Fibroblast of peridontal ligament (primary cell): Measurements from ENCODE around the gene NANS.
"Not testable (repeated sequence)": the region's sequence is repeated elsewhere in the genome, so short reads cannot be mapped to it uniquely, and the experiment has no call there.

Source experiments
- DNase-seq: peaks from one replicate; pipeline ENCODE4 v3.0.0-alpha.2; 2010; ENCODE audit errors: extremely low read depth

The NANS gene, protein sequence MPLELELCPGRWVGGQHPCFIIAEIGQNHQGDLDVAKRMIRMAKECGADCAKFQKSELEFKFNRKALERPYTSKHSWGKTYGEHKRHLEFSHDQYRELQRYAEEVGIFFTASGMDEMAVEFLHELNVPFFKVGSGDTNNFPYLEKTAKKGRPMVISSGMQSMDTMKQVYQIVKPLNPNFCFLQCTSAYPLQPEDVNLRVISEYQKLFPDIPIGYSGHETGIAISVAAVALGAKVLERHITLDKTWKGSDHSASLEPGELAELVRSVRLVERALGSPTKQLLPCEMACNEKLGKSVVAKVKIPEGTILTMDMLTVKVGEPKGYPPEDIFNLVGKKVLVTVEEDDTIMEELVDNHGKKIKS

GRCh38 chr9:98056269-98057137 is at the start of gene NANS:
NANS (plus strand) TSS chr9:98056732; CDS start chr9:98056809, 77 bp downstream.
- DNase-seq = peak; percentile 91

DNA sequence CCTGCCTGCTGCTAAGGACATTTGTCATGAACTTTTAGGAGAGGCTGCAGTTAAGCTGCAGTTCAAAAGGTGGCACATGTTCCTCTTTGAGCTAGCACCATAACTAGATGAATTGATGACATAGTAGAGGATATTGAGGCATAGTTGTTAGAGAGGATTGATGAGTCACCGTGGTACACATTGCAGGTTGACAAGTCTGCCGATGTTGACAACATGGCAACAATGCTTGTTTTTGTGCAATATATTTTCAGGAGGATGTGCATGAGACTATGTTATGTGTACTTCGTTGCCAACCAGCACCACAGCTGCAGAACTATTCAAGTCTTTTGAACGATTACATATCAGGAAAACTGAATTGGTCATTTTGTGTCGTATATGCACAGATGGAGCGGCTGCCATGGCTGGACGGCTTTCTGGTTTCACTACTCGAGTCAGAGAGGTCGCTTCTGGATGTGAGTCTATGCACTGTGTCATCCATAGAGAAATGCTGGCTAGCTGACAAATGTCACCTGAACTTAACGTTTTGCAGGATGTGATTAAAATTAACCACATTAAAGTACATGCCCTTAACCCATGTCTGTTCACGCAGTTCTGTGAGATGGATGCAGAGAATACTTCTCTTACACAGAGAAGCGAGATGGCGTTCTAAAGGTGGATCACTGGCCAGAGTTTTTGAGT is 49.1 kb upstream of the NANS start:
- no peak for DNase-seq

- DNase-seq = no peak
Measured at GRCh38 chr9:98008764-98009163, 47.8 kb upstream of the NANS start.

- no peak for DNase-seq
Measured at GRCh38 chr9:98009437-98009836, 47.1 kb upstream of the NANS start.

DNA sequence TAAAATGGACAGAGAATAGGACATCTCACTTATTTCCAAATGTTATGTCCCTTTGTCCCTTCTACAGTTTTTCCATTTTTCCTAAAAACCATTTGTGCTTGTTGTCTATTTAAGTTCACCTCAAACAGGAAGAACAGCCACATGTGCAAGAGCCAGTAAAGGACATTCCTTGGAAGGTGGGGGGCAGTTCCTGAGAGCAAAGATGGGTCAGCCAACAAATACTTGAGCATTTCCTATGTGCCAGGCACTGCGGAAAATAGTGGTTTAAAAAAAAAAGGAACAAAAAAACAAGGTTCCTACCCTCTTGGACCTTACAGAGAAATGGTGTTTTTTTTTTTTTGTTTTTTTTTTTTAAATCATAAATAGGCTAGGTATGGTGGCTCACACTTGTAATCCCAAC is 46.6 kb upstream of the NANS start:
- DNase-seq = no peak

DNA sequence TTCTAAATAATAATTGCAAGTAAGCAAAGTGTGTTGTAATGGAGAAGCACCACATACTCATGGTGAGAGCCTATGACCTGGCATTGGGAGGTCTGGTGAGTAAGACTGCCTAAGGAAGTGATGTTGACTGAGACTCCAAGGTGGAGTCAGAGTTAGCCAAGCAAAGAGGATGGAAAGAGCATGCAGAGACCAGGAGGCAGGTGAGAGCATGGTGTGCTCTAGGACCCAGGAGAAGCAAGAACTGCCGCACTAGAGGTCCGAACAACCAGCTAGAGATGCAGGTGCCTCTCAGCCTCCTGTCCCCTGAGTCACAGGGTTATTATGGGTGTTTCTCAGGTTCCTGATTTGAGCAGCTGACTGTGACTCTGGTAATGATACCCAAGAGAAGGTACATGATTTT is 46.1 kb upstream of the NANS start:
- no peak for DNase-seq

- DNase-seq = no peak
Measured at GRCh38 chr9:98011122-98011521, 45.4 kb upstream of the NANS start.

DNA sequence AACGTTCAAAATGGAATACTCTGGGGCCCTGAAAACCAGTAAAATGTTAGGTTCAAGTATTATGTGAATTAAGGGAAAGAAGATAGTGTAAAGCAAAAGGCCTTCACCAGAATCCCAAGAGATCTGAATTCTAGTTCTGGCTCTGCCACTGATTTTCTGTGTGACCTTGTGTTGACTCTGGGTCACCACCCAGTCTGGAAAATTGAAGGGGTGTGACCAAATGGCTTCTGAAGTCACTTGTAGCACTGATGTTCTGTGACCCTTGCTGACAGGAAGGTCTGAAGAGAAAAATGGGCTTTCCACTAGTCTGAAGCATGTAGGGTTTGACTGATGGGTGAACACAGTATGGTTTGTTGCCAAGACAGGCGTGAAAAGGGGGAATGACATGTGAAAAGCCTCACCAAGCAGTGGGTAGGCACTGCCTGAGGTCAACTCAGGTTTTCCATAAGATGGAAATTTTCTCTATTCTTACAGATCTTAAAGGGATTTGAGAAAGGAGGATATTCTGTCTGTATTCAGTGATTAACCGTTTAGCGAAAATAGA is 40.3 kb upstream of the NANS start:
- no peak for DNase-seq

DNA sequence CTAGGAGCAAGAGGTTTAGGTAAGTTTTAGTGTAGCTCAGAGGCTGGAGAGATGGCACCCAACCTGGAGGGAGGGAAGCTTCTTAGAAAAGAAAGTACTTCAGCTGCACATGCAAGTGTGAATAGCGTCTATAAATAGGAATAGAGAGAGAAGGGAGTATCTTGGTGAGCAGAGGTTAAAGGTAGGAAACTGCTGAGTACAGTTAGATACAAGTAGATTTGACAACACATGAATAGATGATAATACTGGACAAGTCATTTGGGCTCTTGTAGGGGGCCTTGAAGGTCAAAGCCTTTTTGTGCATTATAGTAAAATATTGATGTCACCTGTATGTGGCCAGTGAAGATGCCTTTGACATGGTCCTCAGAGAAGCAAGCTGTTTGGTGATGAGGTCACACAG is 39.2 kb upstream of the NANS start:
- no peak for DNase-seq

DNA sequence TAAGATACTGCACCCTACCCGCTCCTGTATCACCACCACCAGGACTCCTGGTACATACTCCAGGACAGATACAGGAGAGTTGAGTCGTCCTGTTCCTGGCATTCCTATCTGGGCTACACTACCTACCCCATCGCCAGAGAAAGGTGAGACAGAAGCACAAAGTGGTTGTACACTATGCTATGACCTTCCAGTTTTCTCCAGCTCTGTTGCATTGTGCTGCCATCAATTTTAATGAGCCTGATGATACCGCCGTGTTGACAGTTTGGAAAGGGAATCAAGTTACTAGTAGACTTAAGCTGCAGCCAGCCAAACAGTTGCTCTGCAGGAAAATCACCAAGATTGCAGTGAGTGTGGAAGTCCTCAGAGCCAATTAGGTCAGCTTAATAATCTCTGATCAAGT is 38.2 kb upstream of the NANS start:
- DNase-seq = no peak

DNA sequence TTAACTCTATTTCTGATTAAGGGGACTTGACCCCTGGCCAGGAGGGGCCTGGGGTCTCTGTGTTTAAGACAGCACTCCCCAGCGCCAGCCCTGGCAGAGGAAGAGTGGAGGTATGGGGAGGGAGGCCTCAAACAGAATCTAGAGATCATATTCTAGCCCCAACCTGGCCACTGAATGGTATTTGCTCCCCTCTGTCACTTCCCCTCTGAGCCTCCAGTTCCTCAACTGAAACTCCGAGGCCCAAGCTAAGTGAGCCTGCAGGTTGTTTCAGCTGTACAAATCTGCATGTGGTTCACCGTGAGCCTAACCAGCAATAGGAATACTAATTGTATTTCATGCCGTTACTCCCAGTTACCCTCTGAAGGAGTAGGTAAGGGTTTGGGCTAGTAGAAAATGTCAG is 37.4 kb upstream of the NANS start:
- DNase-seq = no peak

- DNase-seq = not testable (repeated sequence)
Measured at GRCh38 chr9:98019869-98020268, 36.7 kb upstream of the NANS start.

DNA sequence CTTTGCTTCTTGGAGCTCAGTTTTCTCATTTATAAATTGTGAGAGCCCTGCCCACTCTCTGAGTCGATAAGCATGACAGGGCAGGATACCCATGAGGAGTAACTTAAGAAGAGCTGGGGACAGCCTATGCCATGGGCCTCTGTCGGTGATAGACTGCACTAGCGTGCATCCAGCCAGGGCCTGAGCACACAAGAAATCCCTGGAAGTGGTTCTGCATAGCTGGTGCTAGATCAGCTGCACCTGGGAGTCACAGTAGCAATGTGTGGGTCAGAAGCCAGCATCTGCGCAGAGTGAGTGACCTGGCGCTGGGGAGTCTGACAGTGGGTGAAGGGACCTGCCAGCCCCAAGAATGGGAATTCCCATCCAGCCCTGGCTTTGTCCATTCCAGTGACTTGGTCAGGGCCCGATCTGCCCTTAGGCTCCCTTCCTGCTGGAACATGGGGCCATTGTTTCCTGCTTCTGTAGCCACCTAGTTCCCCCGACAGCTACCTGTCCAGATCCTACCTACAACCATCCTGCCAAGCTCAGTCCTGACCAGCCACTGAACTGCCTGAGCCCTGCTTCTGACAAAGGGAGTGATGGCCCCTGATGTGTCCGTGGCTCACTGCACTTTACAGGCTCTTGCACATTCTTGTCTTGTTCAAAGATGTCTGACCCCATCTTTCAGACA is 35.9 kb upstream of the NANS start:
- no peak for DNase-seq

DNA sequence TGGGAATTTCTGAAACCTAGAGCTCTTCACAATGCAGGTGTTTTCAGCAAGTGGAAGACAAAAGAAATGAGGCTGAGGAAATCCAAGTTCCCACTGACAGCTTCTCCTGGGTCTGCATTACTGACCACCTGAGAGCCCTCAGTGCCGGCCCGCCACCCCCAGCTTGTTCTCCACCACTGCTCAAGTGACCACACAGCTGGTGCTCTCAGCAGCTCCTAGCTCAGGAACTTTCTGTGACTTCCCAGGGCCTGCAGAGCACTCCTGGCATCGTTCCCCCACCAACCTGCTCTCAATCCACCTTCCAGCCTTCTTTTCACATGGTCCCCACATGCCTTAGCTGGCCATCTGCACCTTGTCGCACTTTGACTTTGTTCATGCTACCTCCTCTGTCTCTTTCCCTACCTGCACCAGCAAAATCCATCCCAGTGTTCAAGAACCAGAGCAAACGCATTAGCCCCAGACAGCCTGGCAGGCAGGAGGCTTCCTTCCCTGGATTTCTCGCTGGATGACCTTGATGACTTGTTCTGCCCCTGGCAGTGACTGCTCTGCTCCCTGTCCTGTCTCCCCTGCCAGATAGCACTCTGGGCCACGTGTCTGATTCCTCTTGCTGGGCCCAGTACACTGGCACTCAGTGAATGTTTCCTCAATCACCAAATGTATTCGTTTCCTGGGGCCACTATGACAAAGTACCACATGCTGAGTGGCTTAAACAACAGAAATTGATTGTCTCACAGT is 35.1 kb upstream of the NANS start:
- DNase-seq = no peak

- no peak for DNase-seq
Measured at GRCh38 chr9:98022447-98022846, 34.1 kb upstream of the NANS start.

- DNase-seq = no peak
Measured at GRCh38 chr9:98024702-98025101, 31.8 kb upstream of the NANS start.

- DNase-seq = no peak
Measured at GRCh38 chr9:98031169-98031568, 25.4 kb upstream of the NANS start.

DNA sequence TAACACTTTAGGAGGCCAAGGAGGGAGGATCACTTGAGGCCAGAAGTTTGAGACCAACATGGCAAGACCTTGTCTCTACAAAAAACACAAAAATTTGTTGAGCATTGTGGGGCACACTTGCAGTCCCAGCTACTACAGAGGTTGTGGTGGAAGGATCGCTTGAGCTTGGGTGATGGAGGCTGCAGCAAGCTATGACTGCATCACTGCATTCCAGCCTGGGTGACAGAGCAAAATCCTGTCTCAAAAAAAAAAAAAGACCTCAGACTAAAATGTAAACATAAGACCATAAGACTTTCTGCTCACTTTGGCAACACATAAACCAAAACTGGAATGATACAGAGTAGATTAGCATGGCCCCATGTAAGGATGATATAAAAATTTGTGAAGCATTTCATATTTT is 24.6 kb upstream of the NANS start:
- DNase-seq = peak; percentile 69

- peak; percentile 74 for DNase-seq
Measured at GRCh38 chr9:98034593-98035546, 21.7 kb upstream of the NANS start.

GRCh38 chr9:98037357-98037756 is 19.2 kb upstream of the NANS start:
- DNase-seq = no peak
